ENCODE measurements around the gene CACFD1.

Gene CACFD1

DNA sequence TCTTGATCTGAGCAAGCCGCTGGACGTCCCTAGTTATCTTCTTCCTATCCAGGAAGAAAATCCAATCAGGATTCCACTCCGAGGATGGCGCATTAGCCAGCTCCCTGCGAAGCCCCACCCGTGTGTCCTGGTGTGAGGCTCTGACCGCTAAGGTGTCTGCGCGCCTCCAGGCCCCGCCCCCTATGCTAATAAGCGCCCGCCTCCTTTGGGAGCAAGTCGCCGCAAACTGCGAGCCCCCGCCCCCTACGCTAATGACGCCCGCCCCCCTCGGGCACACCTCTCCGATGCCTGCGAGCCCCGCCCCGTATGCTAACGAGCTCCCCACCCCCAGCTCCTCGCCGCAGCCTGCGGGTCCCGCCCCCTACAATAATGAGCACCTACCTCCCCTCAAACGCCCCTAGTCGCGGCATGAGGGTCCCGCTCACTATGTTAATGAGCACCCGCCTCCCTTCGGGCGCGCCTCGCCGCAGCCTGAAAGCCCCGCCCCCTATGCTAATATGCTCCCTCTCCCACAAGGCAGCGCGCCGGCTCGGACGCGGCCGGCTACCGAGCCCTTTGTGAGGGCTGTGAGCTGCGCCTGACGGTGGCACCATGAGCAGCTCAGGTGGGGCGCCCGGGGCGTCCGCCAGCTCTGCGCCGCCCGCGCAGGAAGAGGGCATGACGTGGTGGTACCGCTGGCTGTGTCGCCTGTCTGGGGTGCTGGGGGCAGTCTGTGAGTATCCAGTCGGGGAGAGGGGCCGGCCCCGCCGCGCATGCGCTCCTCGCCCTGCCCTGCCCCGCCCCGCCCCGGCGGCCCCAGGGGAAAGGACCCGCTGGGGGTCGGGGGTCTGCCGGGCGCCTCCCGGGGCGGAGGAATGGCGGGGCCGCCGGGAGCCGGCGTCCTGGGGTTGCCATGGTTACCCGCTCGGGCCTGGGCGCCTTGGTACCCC, at the start of gene CACFD1:
CACFD1 (plus strand) TSS at position 503 of the 929 bp plus-strand sequence; CDS start at position 592, 89 bp downstream.
- in situ Hi-C loops (cut with MboI; ENCODE audit: low sequenced_read_pairs): no loop called here

DNA sequence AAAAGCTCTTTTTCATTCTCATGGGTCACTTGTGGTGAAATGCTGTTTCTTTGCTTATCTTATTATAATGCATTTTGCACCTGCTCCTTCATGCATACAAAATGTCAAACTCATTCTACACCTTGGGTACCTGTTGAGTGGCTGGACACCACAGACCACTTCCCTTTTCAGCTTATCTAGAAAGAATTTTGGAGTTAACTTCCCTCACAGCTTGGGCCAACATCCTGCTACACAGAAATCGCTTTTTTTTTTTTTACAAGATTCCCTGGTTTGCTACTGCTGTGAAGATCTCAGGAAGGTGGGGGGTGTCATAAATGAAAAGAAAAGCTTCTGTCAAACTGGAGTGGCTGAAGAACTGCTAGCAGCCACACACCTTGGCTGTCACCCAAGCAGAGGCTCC, 44.6 kb upstream of the CACFD1 start:
- in situ Hi-C loops (cut with MboI; ENCODE audit: low sequenced_read_pairs): no loop called here

DNA sequence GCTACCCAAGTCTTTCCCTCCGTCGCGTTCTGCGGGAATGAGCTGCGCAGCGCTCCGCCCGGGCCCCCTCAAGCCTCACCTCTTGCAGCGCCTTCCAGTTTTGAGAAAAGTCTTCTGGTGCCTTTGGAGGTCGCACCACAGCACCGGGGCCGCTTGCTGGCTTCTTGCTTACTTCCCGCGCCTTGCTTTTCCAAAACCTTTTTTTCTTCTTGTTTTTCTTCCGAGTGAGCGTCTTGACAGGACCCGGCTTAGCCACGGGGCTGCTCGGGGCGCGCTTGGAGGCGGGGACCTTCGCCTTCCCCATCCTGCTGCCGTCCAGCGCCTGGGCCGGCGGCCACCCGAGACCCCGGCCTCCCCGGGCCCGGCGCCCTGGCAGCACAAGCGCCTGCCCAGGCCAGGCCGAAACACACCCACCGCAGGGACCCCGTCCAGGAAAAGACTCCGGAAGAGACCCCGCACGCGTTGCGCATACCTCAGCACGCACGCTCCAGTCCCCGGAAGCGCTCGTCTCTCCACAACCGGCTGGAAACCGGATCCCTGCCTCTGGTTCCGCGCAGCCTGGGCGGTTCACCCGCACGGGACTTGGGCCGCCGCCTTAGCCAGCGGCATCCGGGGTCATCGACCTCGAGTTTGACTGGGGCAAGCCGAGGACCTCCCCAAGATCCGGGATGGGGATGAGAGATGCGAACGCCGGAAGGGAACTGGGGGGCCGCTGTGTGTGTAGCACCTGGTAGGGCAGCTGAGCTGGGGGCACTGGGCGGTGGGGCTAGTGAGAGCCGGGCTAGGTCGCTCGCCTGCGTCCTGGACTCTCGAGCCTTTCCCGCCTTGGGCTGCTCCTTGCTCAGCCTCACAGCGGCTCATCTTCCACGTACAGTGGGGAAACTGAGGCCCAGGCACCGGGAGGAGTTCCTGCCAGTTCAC, 42.0 kb upstream of the CACFD1 start, which contains the start of gene REXO4:
REXO4 (minus strand) TSS at position 470 of the 921 bp plus-strand sequence; CDS start at position 304, 166 bp downstream.
- in situ Hi-C loops (cut with MboI; ENCODE audit: low sequenced_read_pairs): no loop called here

GRCh38 chr9:133419005-133419404, 40.8 kb upstream of the CACFD1 start:
- in situ Hi-C loops (cut with MboI; ENCODE audit: low sequenced_read_pairs): no loop called here

DNA sequence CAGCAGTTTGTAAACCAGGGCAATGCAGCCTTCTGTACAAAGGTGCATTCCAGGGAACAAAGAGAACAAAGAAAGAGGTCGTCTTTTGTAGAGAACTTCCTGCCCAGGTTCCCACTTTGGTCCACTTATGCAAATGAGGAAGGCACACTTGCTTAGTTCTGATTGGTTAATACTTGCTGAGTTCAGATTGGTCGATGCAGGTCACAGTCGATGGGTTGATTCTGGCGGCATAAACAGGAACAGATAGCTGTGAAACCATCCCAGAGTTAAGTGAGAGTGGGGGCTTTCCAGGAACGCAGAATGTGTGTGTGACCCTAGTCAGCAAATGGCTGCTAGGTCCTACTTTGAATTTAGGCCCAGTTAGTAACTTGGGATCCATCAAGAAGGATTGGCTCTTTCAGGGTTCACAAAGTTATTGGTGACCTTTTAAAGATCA, 39.4 kb upstream of the CACFD1 start:
- in situ Hi-C loops (cut with MboI; ENCODE audit: low sequenced_read_pairs): no loop called here

GRCh38 chr9:133421615-133422542, 37.9 kb upstream of the CACFD1 start, which contains the start of gene ADAMTS13:
ADAMTS13 (plus strand) TSS chr9:133422367; CDS start chr9:133422444, 77 bp downstream.
- in situ Hi-C loops (cut with MboI; ENCODE audit: low sequenced_read_pairs): no loop called here

DNA sequence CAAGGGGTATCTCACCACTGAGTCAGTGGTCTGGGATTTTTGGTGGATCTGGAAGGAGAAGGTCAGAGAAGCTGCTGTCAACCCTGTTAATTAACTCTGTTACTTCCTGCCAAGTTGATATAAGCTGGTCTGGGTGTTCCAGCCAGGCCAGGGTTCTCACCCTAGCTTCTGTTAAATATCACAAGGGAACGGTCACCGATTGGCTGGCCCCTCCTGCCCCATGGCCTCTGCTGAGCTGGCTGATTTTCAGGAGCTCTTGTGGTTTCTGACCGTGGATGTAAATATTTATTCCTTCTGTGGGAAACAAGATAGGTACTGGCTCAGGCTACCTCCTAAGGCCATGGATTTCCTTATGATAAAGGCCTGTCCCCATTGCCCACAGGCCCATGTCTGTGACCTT, 36.6 kb upstream of the CACFD1 start:
- in situ Hi-C loops (cut with MboI; ENCODE audit: low sequenced_read_pairs): no loop called here

- in situ Hi-C loops (cut with MboI; ENCODE audit: low sequenced_read_pairs): no loop called here
Measured at GRCh38 chr9:133424187-133424586, 35.6 kb upstream of the CACFD1 start.

DNA sequence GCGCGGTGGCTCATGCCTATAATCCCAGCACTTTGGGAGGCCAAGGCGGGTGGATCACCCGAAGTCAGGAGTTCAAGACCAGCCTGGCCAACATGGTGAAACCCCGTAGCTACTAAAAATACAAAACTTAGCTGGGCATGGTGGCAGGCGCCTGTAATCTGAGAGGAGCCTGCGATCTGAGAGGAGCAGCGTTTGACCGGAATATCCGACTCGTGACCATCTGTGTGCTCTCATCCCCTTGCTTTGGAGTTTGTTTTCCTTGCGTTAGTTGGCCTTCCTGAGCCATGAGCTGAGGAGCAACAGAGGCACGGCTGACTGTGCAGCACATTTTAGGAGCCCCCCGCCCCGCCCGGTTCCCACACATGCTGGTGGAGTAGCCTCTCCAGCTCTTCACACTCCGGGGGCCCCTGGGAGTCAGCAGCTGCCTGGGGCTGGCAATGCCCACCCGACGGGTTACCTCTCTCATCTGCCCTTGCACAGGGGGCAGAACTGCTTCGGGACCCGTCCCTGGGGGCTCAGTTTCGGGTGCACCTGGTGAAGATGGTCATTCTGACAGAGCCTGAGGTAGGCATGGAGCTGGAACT, 34.6 kb upstream of the CACFD1 start:
- in situ Hi-C loops (cut with MboI; ENCODE audit: low sequenced_read_pairs): no loop called here

- in situ Hi-C loops (cut with MboI; ENCODE audit: low sequenced_read_pairs): no loop called here
Measured at GRCh38 chr9:133426011-133426410, 33.8 kb upstream of the CACFD1 start.

GRCh38 chr9:133427658-133428348, 32.0 kb upstream of the CACFD1 start:
- in situ Hi-C loops (cut with MboI; ENCODE audit: low sequenced_read_pairs): no loop called here

DNA sequence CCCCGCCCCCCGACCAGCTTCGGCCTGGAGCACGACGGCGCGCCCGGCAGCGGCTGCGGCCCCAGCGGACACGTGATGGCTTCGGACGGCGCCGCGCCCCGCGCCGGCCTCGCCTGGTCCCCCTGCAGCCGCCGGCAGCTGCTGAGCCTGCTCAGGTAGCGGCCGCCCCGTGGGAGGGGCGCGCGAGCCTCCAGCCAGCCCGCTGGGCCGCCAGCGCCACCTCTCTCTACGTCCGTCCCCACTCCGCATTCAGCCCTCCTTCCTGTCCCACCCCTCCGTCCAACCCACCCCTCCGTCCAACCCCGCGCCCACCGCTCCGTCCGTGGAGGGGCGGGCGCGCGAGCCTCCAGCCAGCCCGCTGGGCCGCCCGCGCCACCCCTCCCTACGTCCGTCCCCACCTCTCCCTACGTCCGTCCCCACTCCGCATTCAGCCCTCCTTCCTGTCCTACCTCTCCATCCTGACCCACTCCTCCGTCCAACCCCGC, 31.1 kb upstream of the CACFD1 start:
- in situ Hi-C loops (cut with MboI; ENCODE audit: low sequenced_read_pairs): no loop called here

- in situ Hi-C loops (cut with MboI; ENCODE audit: low sequenced_read_pairs): no loop called here
Measured at GRCh38 chr9:133429214-133429613, 30.6 kb upstream of the CACFD1 start.

GRCh38 chr9:133429641-133430161, 30.1 kb upstream of the CACFD1 start:
- in situ Hi-C loops (cut with MboI; ENCODE audit: low sequenced_read_pairs): no loop called here

GRCh38 chr9:133430244-133430643, 29.5 kb upstream of the CACFD1 start:
- in situ Hi-C loops (cut with MboI; ENCODE audit: low sequenced_read_pairs): no loop called here

DNA sequence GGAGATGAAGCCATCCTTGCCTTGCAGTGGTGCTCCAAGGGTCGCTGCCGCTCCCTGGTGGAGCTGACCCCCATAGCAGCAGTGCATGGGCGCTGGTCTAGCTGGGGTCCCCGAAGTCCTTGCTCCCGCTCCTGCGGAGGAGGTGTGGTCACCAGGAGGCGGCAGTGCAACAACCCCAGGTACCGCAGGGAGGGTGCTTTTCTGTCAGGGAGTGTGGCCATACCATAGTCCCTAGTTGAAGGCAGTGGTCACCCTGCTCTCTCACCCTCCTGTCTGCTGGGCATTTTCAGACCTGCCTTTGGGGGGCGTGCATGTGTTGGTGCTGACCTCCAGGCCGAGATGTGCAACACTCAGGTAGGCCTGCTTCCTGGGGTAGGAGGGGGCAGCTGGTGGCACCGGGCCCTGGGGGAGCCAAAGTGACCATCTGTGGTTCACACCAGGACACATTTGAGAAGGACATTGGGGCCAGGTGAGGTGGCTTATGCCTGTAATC, 26.4 kb upstream of the CACFD1 start:
- in situ Hi-C loops (cut with MboI; ENCODE audit: low sequenced_read_pairs): no loop called here

- in situ Hi-C loops (cut with MboI; ENCODE audit: low sequenced_read_pairs): no loop called here
Measured at GRCh38 chr9:133436681-133437080, 23.1 kb upstream of the CACFD1 start.

GRCh38 chr9:133437753-133438531, 21.8 kb upstream of the CACFD1 start:
- in situ Hi-C loops (cut with MboI; ENCODE audit: low sequenced_read_pairs): no loop called here
